HEK293T (cell line): ENCODE results near the gene TUSC1.

Source experiments
- CTBP1 ChIP-seq: fragments of 450-650 bp; IDR thresholded peaks from 2 replicates; pipeline ENCODE4 v1.6.1; 2016; ENCODE audit warnings: borderline replicate concordance
- ELF4 ChIP-seq: fragments of 450-650 bp; IDR thresholded peaks from 2 replicates; pipeline ENCODE4 v1.6.1; 2017; ENCODE audit warnings: antibody characterized with exemption
- FOXA1 ChIP-seq: fragments of 450-650 bp; IDR thresholded peaks from 2 replicates; pipeline ENCODE4 v1.6.1; 2016; ENCODE audit warnings: mild to moderate bottlenecking
- FOXM1 ChIP-seq: fragments of 450-650 bp; IDR thresholded peaks from 2 replicates; pipeline ENCODE4 v1.6.1; 2017; ENCODE audit warnings: mild to moderate bottlenecking, borderline replicate concordance
- NFRKB ChIP-seq: fragments of 450-650 bp; IDR thresholded peaks from 2 replicates; pipeline ENCODE4 v1.6.1; 2016; ENCODE audit warnings: mild to moderate bottlenecking, moderate library complexity
- SP1 ChIP-seq: fragments of 450-650 bp; IDR thresholded peaks from 2 replicates; pipeline ENCODE4 v1.6.1; 2017

DNA sequence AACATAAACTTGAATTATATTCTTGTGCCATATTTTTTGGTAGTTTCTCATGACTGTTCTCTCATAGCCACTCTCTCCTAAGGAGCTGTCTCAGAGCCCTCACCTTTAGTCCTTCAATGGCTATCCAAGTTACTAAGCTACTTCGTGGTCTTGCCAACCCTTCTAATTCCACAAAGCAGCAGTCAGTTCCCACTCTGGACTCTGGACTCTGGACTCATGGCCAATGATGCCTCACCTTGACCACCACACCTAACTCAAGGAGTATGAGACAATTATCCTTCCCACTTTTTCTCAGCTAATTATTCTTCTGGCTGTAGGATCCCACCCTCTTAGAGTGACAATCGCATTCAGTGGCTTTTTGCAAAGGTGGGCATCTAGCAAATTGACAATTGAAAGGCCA lies 42.2 kb downstream of the TUSC1 start:
- TF ChIP-seq FOXM1 (no peak), SP1 (no peak), FOXA1 (no peak), ELF4 (no peak), CTBP1 (no peak), NFRKB (no peak)
